RWPE2 (cell line): Measurements from ENCODE around the gene SAP25.

Experiments
- ATAC-seq: fragments of 200-7000 bp; cut with Tn5 transposase; 3 replicates; pipeline ENCODE4 v1.9.1; 2021; ENCODE audit warnings: low read depth
- DNase-seq: peaks from one replicate; pipeline ENCODE4 v3.0.0-alpha.2; 2020; ENCODE audit warnings: low spot score
- H3K27ac ChIP-seq: fragments of 450-650 bp; 2 replicates; pipeline ENCODE4 v1.5.1; 2017; ENCODE audit warnings: mild to moderate bottlenecking; ENCODE audit not compliant: poor library complexity, severe bottlenecking
- H3K27me3 ChIP-seq: fragments of 250-450 bp; sonication (Bioruptor Pico); 2 replicates; pipeline ENCODE4 v1.5.1; 2021; ENCODE audit warnings: mild to moderate bottlenecking, moderate library complexity; ENCODE audit not compliant: insufficient read depth, poor library complexity, severe bottlenecking
- H3K36me3 ChIP-seq: fragments of 250-450 bp; sonication (Bioruptor Pico); 2 replicates; pipeline ENCODE4 v1.5.1; 2020; ENCODE audit warnings: low read depth, mild to moderate bottlenecking, moderate library complexity
- H3K4me1 ChIP-seq: fragments of 250-450 bp; sonication (Bioruptor Pico); 2 replicates; pipeline ENCODE4 v1.5.1; 2021; ENCODE audit warnings: mild to moderate bottlenecking, moderate library complexity; ENCODE audit not compliant: insufficient read depth, poor library complexity, severe bottlenecking
- H3K4me3 ChIP-seq: fragments of 250-450 bp; sonication (Bioruptor Pico); 2 replicates; pipeline ENCODE4 v1.5.1; 2021; ENCODE audit warnings: mild to moderate bottlenecking, moderate library complexity; ENCODE audit not compliant: severe bottlenecking
- H3K9me3 ChIP-seq: fragments of 250-450 bp; sonication (Bioruptor Pico); 2 replicates; pipeline ENCODE4 v1.5.1; 2021; ENCODE audit warnings: mild to moderate bottlenecking, moderate library complexity; ENCODE audit not compliant: severe bottlenecking
- CTCF ChIP-seq: fragments of 450-650 bp; IDR thresholded peaks from one replicate; pipeline ENCODE4 v1.5.1; 2017; ENCODE audit warnings: mild to moderate bottlenecking, moderate library complexity; ENCODE audit not compliant: poor library complexity, severe bottlenecking

Gene SAP25

GRCh38 chr7:100589341-100589947 lies 15.7 kb upstream of the SAP25 start:
- no peak overlapping the region for H3K4me3 ChIP-seq
- H3K4me1 ChIP-seq, result no peaks in the 10 kb centered on the region
- TF ChIP-seq CTCF, result no peak
- no peaks in the 10 kb centered on the region for H3K9me3 ChIP-seq
- DNase-seq, result no peak
- H3K27ac ChIP-seq, result no peak overlapping the region
- no peak for ATAC-seq
- no peaks in the 10 kb centered on the region for H3K27me3 ChIP-seq
- no peaks in the 10 kb centered on the region for H3K36me3 ChIP-seq

DNA sequence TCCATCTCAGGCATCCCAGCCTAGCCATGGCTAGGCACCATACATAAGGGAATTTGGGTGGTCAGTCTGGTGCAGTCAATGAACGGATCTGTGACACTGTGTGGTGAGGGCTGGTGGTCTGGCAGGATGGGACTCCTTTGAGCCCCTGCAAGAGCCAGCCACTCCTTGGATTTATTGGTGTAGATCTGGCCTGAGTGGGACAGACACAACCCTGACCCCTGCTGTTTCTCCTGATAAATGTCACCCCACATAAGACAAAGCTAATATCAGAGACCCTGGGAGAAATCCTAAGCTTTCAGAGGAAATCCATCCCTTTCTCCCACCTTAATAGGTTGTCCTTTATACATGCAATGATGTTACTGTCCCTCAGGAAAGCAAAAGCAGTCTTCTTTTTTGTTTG lies 14.7 kb upstream of the SAP25 start:
- Histone ChIP-seq H3K4me3 (no peak overlapping the region), H3K36me3 (no peaks in the 10 kb centered on the region), H3K27me3 (no peaks in the 10 kb centered on the region), H3K9me3 (no peaks in the 10 kb centered on the region), H3K27ac (no peak overlapping the region), H3K4me1 (peaks cover 7% of the 10 kb centered on the region)
- ATAC-seq (no peak), DNase-seq (no peak)
- peak; percentile 61 for TF ChIP-seq CTCF

DNA sequence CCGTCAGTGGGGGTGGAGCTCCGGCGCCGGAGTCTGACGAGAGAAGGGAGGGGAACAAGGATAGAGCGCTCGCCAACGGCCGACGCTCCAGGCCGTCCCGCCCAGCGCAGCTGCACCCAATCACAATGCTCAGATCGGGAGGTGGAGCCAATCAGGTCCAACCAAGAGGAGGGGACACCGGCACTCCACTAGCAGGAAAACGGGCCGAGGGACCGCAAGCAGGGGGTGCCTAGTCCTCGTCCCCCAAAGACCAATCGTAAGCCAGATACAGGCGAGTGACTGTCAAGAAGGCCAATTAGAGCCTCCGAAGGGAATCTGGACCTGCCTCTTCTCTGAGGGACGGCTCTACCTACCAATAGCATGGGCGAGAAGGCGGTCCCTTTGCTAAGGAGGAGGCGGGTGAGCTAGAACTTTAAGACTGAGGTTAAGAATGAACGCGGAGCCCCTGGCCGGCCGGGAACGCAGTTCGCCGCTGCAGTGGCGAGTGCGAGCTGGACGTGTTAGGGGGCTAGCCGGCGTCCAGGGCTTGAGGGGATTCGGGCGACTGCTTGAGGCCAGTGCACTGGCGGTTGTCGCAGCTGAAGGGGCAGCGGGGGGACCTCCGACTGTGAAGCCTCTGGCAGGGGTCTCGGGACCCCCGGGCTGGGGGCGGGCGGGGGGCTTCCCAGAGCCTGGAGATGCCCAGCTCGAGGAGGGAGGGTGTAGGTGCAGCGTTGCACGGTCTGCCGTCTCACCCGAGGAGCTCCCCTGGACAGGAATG lies 12.7 kb upstream of the SAP25 start, which contains the start of gene FBXO24:
Gene FBXO24, plus strand, starts transcription at position 63 of the 760 bp plus-strand sequence. Its CDS starts 298 bp downstream, at position 361.
- TF ChIP-seq CTCF, result no peak
- Histone ChIP-seq H3K27ac (peak within 1 kb of the TSS; percentile 88), H3K9me3 (no peaks in the 10 kb centered on the region), H3K4me1 (peaks cover 18% of the 10 kb centered on the region), H3K36me3 (peaks cover 15% of the 10 kb centered on the region), H3K4me3 (peak within 1 kb of the TSS; percentile 73), H3K27me3 (no peaks in the 10 kb centered on the region)
- ATAC-seq (peak; percentile 87), DNase-seq (peak; percentile 99)

- Histone ChIP-seq H3K4me1 (peaks cover 18% of the 10 kb centered on the region), H3K9me3 (no peaks in the 10 kb centered on the region), H3K27ac (peak within 1 kb of the TSS; percentile 88), H3K4me3 (peak within 1 kb of the TSS; percentile 73), H3K27me3 (no peaks in the 10 kb centered on the region), H3K36me3 (peaks cover 22% of the 10 kb centered on the region)
- DNase-seq (no peak), ATAC-seq (peak; percentile 35)
- TF ChIP-seq CTCF, result no peak
Measured at GRCh38 chr7:100585511-100586265, 12.0 kb upstream of the SAP25 start, which contains the start of gene LRCH4. TSS of gene LRCH4 (minus strand) at chr7:100586129. CDS start at chr7:100586100, 29 bp downstream.
